PC-3 (cell line): ENCODE measurements around the gene LIMS1. TPM values are rescaled to one million over a fixed set of nuclear protein-coding genes. Genes with fewer than 3 reads are reported as not detected.
"Not testable (repeated sequence)": the region's sequence is repeated elsewhere in the genome, so short reads cannot be mapped to it uniquely, and the experiment has no call there.

Experiments
- ATAC-seq: fragments of 200-7000 bp; cut with Tn5 transposase; 2 replicates; pipeline ENCODE4 v1.9.1; 2020; ENCODE audit warnings: mild to moderate bottlenecking, moderate library complexity
- BruUV-seq: library from RNA; stranded (reverse); fragments of 400-500 nt; replicated peaks from 2 replicates; lab custom pipeline; 2021; lab: Mats Ljungman, UMichigan
- CTCF ChIA-PET: fragments of 300-600 bp; sonication (Branson Sonifier 250); formaldehyde crosslinking; loops from one replicate; lab custom pipeline; 2022; ENCODE audit warnings: antibody characterized with exemption; lab: Charles Lee
- POLR2A ChIA-PET: fragments of 300-600 bp; sonication (Branson Sonifier 250); formaldehyde crosslinking; loops from one replicate; lab custom pipeline; 2022; ENCODE audit warnings: antibody characterized with exemption; ENCODE audit not compliant: unreplicated experiment; lab: Charles Lee
- DNase-seq: peaks from one replicate; pipeline ENCODE4 v3.0.0-alpha.2; 2015
- H2AFZ ChIP-seq: fragments of 300-600 bp; sonication (generic); 2 replicates; pipeline ENCODE4 v1.6.0; 2016; ENCODE audit warnings: antibody characterized with exemption, low read length
- H3F3A ChIP-seq: fragments of 300-600 bp; sonication (generic); one replicate; pipeline ENCODE4 v1.6.0; 2017; ENCODE audit warnings: antibody characterized with exemption, low read length, control low read depth, mild to moderate bottlenecking; ENCODE audit not compliant: unreplicated experiment
- H3K27ac ChIP-seq: fragments of 300-600 bp; sonication (generic); 2 replicates; pipeline ENCODE4 v1.5.1; 2016; ENCODE audit warnings: mild to moderate bottlenecking, low read length
- H3K27me3 ChIP-seq: fragments of 300-600 bp; sonication (generic); 2 replicates; pipeline ENCODE4 v1.6.1; 2016; ENCODE audit warnings: low read length, mixed read lengths
- H3K36me3 ChIP-seq: fragments of 300-600 bp; sonication (generic); 2 replicates; pipeline ENCODE4 v1.6.1; 2016; ENCODE audit warnings: low read depth, mixed run types, low read length, mixed read lengths
- H3K4me1 ChIP-seq: fragments of 300-600 bp; sonication (generic); 2 replicates; pipeline ENCODE4 v1.5.1; 2016; ENCODE audit warnings: low read length; ENCODE audit not compliant: insufficient read depth
- H3K4me2 ChIP-seq: fragments of 300-600 bp; sonication (generic); 2 replicates; pipeline ENCODE4 v1.6.0; 2016; ENCODE audit warnings: low read length
- H3K4me3 ChIP-seq: fragments of 300-600 bp; sonication (generic); 2 replicates; pipeline ENCODE4 v1.5.1; 2016; ENCODE audit warnings: mild to moderate bottlenecking, low read length, mixed read lengths
- H3K79me2 ChIP-seq: fragments of 300-600 bp; sonication (generic); 2 replicates; pipeline ENCODE4 v1.6.1; 2017; ENCODE audit warnings: low read length, mixed read lengths
- H3K9ac ChIP-seq: fragments of 300-600 bp; sonication (generic); 2 replicates; pipeline ENCODE4 v1.6.0; 2016; ENCODE audit warnings: mild to moderate bottlenecking, low read length
- H3K9me2 ChIP-seq: fragments of 300-600 bp; sonication (generic); replicated peaks from 2 replicates; pipeline ENCODE4 v1.6.1; 2016; ENCODE audit warnings: mixed run types, low read length, mixed read lengths
- H3K9me3 ChIP-seq: fragments of 300-600 bp; sonication (generic); 2 replicates; pipeline ENCODE4 v1.6.1; 2016; ENCODE audit warnings: low read length, mixed read lengths
- H4K20me1 ChIP-seq: fragments of 300-600 bp; sonication (generic); 2 replicates; pipeline ENCODE4 v1.6.1; 2016; ENCODE audit warnings: low read length, mixed read lengths
- EZH2 ChIP-seq: fragments of 300-600 bp; sonication (generic); IDR thresholded peaks from one replicate; pipeline ENCODE4 v1.6.1; 2017; ENCODE audit warnings: antibody characterized with exemption, mild to moderate bottlenecking, low read length; ENCODE audit not compliant: unreplicated experiment
- EZH2phosphoT487 ChIP-seq: fragments of 300-600 bp; sonication (generic); IDR thresholded peaks from 2 replicates; pipeline ENCODE4 v1.6.1; 2018; ENCODE audit warnings: mild to moderate bottlenecking, antibody characterized with exemption, low read length, borderline replicate concordance
- intact Hi-C: fragments of 100-400 bp; cut with micrococcal nuclease; formaldehyde crosslinking; loops from 2 replicates; pipeline ENCODE4 v1.9.0; 2023
- total RNA-seq: library from RNA; depleted of rRNA; stranded (reverse); fragments of >200 nt; gene quantifications from 2 replicates; pipeline ENCODE4 v1.2.3, GENCODE V29; 2014
- TF ChIP-seq, protein P1 (sequence below): fragments of 300-600 bp; sonication (generic); conservative IDR thresholded peaks from 2 replicates; pipeline ENCODE4 v1.5.1; 2017; ENCODE audit warnings: antibody characterized with exemption, low read depth, mild to moderate bottlenecking, low read length

The LIMS1 gene
- total RNA-seq, 1 experiment from 2014 or later = 58.9 TPM

- no peak for TF ChIP-seq EZH2
- TF ChIP-seq EZH2phosphoT487 = no peak
- TF ChIP-seq, protein P1, sequence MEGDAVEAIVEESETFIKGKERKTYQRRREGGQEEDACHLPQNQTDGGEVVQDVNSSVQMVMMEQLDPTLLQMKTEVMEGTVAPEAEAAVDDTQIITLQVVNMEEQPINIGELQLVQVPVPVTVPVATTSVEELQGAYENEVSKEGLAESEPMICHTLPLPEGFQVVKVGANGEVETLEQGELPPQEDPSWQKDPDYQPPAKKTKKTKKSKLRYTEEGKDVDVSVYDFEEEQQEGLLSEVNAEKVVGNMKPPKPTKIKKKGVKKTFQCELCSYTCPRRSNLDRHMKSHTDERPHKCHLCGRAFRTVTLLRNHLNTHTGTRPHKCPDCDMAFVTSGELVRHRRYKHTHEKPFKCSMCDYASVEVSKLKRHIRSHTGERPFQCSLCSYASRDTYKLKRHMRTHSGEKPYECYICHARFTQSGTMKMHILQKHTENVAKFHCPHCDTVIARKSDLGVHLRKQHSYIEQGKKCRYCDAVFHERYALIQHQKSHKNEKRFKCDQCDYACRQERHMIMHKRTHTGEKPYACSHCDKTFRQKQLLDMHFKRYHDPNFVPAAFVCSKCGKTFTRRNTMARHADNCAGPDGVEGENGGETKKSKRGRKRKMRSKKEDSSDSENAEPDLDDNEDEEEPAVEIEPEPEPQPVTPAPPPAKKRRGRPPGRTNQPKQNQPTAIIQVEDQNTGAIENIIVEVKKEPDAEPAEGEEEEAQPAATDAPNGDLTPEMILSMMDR = no peak
- intact Hi-C loops = loop anchor here (2.0 kb wide), 1 partner anchor 94 kb away; no protein-coding TSS in a partner anchor
- no TSS peak for BruUV-seq
- no peak for ATAC-seq
- Histone ChIP-seq H3F3A (no peaks in the 10 kb centered on the region), H3K27me3 (no peaks in the 10 kb centered on the region), H3K4me1 (no peaks in the 10 kb centered on the region), H3K36me3 (peaks cover 3% of the 10 kb centered on the region; the same call in 1 of the 2 replicates), H4K20me1 (no peaks in the 10 kb centered on the region), H3K79me2 (no peaks in the 10 kb centered on the region), H3K9me3 (no peaks in the 10 kb centered on the region), H3K4me3 (no peak overlapping the region), H3K9me2 (no peaks in the 10 kb centered on the region), H3K9ac (no peak overlapping the region), H3K4me2 (no peak overlapping the region), H2AFZ (no peak overlapping the region), H3K27ac (no peak overlapping the region)
- ChIA-PET CTCF (no interaction called here), POLR2A (no interaction called here)
- no peak for DNase-seq
Measured at GRCh38 chr2:108490506-108491122, 43.7 kb upstream of the LIMS1 start.

DNA sequence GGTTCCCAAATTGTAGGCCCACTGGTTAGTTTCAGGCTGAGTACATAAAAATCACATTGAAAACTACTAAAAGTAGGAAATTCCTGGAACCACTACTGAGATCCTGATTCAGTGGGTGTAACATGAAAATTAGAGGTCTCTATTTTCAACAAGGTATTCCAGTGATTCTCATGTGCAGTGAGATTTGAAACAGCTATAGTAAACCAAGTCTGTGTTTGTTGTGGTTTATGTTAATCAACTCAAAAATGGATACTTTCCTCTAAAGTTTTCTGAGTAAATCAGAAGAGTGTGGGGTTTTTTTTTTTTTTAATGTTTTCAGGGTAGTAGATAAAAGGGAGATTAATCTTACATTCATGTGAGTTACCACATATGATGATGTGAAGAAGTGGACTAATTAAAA lies 42.4 kb upstream of the LIMS1 start:
- no peak overlapping the region for H3K27ac ChIP-seq
- H3K79me2 ChIP-seq = no peaks in the 10 kb centered on the region
- H2AFZ ChIP-seq = no peak overlapping the region
- no peaks in the 10 kb centered on the region for H4K20me1 ChIP-seq
- no TSS peak for BruUV-seq
- H3K36me3 ChIP-seq = peaks cover 3% of the 10 kb centered on the region; the same call in 1 of the 2 replicates
- intact Hi-C loops = loop anchor here (2.0 kb wide), 1 partner anchor 93 kb away; no protein-coding TSS in a partner anchor
- no peaks in the 10 kb centered on the region for H3K27me3 ChIP-seq
- no peaks in the 10 kb centered on the region for H3K9me3 ChIP-seq
- ChIA-PET CTCF (no interaction called here), POLR2A (no interaction called here)
- H3K9me2 ChIP-seq = no peaks in the 10 kb centered on the region
- no peak overlapping the region for H3K4me2 ChIP-seq
- no peak overlapping the region for H3K4me3 ChIP-seq
- H3K9ac ChIP-seq = no peak overlapping the region
- no peaks in the 10 kb centered on the region for H3F3A ChIP-seq
- ATAC-seq (no peak), DNase-seq (no peak)
- H3K4me1 ChIP-seq = no peaks in the 10 kb centered on the region
- no peak for TF ChIP-seq EZH2
- TF ChIP-seq, protein P1 = no peak
- TF ChIP-seq EZH2phosphoT487 = no peak

DNA sequence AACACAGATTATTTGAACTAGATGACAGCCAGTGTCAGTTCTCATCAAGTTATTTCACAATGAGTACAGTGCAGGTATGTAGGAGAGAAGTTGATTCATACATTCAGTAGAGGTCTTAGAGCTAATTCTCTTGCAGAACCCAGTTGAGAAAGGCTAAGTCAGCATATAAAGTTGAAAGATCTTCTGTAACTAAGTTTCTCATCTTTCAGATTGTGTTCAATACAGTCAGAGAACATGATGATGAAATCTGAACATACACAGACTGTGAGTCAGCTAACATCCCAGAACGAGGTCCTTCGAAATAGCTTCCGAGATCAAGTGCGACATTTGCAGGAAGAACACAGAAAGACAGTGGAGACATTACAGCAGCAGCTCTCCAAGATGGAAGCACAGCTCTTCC lies 41.9 kb upstream of the LIMS1 start:
- DNase-seq = peak; percentile 37
- TF ChIP-seq, protein P1 = no peak
- TF ChIP-seq EZH2phosphoT487 (no peak), EZH2 (no peak)
- Histone ChIP-seq H4K20me1 (no peaks in the 10 kb centered on the region), H3K4me3 (no peak overlapping the region), H3K4me1 (no peaks in the 10 kb centered on the region), H3K4me2 (no peak overlapping the region), H3K27me3 (no peaks in the 10 kb centered on the region), H3K9me3 (no peaks in the 10 kb centered on the region), H2AFZ (no peak overlapping the region), H3K36me3 (peaks cover 3% of the 10 kb centered on the region; the same call in 1 of the 2 replicates), H3F3A (no peaks in the 10 kb centered on the region), H3K9me2 (no peaks in the 10 kb centered on the region), H3K9ac (no peak overlapping the region), H3K27ac (no peak overlapping the region), H3K79me2 (no peaks in the 10 kb centered on the region)
- ChIA-PET POLR2A (no interaction called here), CTCF (no interaction called here)
- no peak for ATAC-seq
- intact Hi-C loops = no loop called here
- no TSS peak for BruUV-seq

- not testable (repeated sequence) for H3K27me3 ChIP-seq
Measured at GRCh38 chr2:108496167-108496566, 38.1 kb upstream of the LIMS1 start.

More at GRCh38 chr2:108496167-108496566, 38.1 kb upstream of the LIMS1 start:
- intact Hi-C loops, DNase-seq, H3K9ac ChIP-seq, H3K4me3 ChIP-seq, H3K36me3 ChIP-seq, H3K4me1 ChIP-seq, H3K4me2 ChIP-seq, H3K79me2 ChIP-seq, ATAC-seq, H2AFZ ChIP-seq, H3K27ac ChIP-seq, BruUV-seq, CTCF ChIA-PET, H3K9me3 ChIP-seq, POLR2A ChIA-PET, H3F3A ChIP-seq, H4K20me1 ChIP-seq, H3K9me2 ChIP-seq: not testable (repeated sequence)
